NB4 (cell line): ENCODE data around the gene DRAM1.
A peak's percentile ranks its signal among the peaks of the same experiment; 100 is the strongest.

ENCODE experiments used
- DNase-seq: peaks from one replicate; pipeline ENCODE4 v3.0.0; 2010; ENCODE audit warnings: low read depth
- H3K4me3 ChIP-seq: one replicate; pipeline ENCODE4 v1.5.1; 2011; ENCODE audit warnings: mild to moderate bottlenecking, low read depth, low read length, moderate library complexity
- MYC ChIP-seq: IDR thresholded peaks from 2 replicates; pipeline ENCODE4 v1.6.1; 2011; ENCODE audit warnings: low read depth, low read length
- POLR2A ChIP-seq: IDR thresholded peaks from 2 replicates; pipeline ENCODE4 v1.6.1; 2011; ENCODE audit warnings: mild to moderate bottlenecking; ENCODE audit not compliant: insufficient read length; ENCODE audit errors: extremely low read depth
- TF ChIP-seq, protein P1 (sequence below): IDR thresholded peaks from 2 replicates; pipeline ENCODE4 v1.6.1; 2011; ENCODE audit warnings: low read depth, low read length
- TF ChIP-seq, protein P2 (sequence below): IDR thresholded peaks from one replicate; pipeline ENCODE4 v1.5.1; 2012; ENCODE audit warnings: low read depth, low read length

DRAM1 gene, protein sequence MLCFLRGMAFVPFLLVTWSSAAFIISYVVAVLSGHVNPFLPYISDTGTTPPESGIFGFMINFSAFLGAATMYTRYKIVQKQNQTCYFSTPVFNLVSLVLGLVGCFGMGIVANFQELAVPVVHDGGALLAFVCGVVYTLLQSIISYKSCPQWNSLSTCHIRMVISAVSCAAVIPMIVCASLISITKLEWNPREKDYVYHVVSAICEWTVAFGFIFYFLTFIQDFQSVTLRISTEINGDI

DNA sequence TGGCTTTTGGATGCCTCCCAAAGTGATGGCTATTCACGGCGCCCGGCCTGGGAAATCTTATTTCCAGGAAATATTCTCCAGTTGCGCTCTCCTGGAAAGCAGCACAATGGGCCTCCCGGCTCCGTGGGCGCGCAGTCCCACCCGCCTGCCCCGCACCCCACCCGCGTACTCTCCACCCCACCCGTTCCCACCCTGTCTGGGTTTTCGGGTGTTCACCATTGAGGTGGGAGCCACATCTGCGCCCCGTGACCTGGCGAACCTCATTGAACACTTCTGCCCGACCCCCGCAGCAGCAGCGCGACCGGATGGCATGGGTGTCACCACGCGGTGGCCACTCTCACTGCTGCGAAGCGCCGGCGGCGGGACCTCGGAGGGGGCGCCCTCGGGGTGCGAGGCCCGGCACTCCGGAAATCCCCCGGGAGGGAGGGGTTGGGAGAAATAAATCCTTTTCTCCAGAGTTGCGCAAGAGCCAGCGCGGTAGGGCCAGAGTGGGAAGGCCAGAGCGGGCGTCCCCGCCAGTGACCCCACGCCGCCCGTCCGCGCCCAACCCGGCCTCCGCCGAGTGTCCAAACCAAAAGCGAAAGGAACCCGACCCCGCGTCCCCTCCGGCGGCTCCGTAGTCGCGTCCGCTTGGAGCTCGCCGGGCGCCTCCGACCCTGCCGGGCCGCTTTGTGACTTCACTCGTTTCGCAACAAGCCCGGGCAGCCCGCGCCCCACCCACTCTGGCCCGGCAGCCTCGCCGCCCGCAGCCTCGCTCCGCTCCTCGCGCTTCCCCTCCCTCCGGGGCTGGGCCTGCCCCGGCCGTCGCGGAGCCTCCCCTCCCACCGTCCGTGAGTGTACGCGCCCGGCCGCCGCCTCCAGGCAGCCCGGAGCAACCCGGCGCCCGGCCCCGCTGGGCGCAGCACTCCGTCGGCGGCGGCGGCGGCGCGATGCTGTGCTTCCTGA, at the start of gene DRAM1:
TSS of gene DRAM1 (plus strand) at position 720 of the 945 bp plus-strand sequence. CDS start at position 930, 210 bp downstream.
- peak within 1 kb of the TSS; percentile 63 for H3K4me3 ChIP-seq
- TF ChIP-seq, protein P1, sequence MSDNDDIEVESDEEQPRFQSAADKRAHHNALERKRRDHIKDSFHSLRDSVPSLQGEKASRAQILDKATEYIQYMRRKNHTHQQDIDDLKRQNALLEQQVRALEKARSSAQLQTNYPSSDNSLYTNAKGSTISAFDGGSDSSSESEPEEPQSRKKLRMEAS = peak; percentile 86
- TF ChIP-seq, protein P2, sequence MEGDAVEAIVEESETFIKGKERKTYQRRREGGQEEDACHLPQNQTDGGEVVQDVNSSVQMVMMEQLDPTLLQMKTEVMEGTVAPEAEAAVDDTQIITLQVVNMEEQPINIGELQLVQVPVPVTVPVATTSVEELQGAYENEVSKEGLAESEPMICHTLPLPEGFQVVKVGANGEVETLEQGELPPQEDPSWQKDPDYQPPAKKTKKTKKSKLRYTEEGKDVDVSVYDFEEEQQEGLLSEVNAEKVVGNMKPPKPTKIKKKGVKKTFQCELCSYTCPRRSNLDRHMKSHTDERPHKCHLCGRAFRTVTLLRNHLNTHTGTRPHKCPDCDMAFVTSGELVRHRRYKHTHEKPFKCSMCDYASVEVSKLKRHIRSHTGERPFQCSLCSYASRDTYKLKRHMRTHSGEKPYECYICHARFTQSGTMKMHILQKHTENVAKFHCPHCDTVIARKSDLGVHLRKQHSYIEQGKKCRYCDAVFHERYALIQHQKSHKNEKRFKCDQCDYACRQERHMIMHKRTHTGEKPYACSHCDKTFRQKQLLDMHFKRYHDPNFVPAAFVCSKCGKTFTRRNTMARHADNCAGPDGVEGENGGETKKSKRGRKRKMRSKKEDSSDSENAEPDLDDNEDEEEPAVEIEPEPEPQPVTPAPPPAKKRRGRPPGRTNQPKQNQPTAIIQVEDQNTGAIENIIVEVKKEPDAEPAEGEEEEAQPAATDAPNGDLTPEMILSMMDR = peak; percentile 6
- TF ChIP-seq POLR2A = peak; percentile 61
- TF ChIP-seq MYC = peak; percentile 83
- peak; percentile 97 for DNase-seq

DNA sequence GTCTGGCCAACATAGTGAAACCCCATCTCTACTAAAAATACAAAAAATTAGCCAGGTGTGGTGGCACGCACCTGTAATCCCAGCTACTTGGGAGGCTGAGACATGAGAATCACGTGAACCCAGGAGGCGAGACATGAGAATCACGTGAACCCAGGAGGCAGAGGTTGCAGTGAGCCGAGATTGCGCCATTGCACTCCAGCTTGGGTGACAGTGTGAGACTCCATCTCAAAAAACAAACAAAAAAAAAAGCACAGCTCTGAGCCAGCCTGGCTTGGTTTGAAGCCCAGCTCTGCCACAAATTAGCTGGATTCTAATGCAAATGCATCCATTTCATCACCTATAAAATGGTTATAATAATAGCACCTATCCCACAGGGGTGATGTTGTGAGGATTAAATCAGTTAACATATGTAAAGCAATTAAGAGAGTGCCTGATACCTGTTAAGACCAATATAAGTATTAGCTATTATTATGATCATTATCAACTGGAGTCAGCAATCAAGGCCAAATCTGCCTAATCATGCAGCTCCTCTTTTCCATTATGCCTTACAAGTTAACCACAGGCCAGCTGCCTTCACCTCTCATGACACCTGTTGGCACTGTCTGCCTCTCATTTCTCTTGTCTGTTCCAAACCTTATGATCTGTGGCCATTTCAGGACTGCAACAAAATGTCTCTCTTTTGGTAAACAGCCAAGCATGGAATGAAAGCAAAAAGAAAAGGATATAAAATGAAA, 48.8 kb upstream of the DRAM1 start:
- no peak for DNase-seq
- no peak overlapping the region for H3K4me3 ChIP-seq
- TF ChIP-seq, protein P1 = no peak
- TF ChIP-seq MYC (no peak), POLR2A (no peak)
- TF ChIP-seq, protein P2 = no peak

DNA sequence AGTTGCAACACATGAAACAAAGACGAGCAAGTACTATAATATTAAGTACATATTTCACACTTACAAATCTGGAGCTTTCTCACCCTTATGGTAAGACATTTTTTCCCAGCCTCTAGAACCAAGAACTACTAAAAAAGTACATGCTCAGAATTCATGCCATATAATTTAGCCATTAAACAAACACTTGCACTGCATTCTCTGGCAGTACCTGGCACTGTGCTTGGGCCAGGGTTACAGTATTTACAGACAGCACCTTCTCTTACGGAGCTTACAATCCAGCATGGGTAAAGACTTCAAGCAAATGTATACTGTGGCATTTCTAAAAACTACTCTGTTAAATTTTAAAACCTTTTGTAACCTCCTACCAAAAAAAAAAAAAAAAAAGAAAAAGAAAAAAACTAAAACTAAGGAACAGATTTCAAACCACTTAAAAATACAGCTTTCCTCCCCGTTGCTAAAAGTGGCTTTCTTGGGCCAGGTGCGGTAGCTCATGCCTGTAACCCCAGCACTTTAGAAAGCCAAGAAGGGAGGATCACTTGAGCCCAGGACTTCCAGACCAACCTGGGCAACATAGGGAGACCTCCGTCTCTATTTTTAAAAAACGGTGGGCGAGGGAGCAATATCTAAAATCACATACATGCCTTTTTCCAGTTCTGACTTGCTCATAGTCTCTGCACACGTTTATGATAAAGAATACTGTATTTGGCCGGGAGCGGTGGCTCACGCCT, 47.6 kb upstream of the DRAM1 start:
- H3K4me3 ChIP-seq = peak overlapping the region; percentile 84
- TF ChIP-seq, protein P1 = no peak
- TF ChIP-seq, protein P2 = no peak
- TF ChIP-seq POLR2A (no peak), MYC (no peak)
- DNase-seq = peak; percentile 21

DNA sequence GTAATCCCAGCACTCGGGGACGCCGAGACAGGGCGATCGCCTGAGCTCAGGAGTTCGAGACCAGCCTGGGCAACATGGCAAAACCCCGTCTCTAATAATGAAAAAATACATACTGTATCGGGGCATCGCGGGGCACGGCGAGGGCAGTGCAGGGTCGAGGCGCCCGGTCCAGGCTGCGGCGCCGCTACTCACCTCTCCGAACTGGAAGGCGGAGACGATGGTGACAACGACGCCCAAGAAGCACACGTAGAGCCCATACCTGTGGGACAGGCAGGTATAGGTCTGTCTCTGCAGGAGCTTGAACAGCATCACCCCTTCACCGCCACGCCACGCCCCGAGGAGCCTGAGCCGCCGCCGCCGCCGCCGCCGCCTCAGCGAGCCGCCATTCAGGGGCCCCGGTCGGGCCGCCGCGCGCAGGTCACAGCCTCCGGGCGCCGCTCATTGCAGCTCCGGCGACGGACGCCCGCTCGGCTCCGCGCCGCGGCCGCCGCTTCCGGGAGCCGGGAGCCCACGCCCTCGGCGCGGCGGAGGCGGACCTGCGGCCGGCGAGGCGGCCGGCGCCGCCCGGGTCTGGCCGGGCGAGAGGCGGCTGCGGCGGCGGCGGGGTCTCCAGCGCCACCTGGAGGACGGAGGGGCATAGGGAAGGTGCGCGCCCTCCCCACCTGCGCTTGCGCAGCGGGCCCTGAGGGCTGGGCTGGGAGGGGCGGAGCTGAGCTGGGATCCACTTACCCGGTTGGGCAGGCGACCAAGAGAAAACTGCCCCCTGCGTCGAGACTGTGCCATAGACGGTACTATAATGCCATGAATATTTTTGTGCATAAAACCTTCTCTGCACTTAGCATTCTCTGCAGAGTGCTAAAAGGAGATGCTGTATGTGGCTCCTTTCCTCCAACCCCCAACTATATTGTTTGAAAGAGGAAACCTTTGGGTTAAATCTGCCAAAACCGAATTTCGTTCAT, 46.7 kb upstream of the DRAM1 start, which contains the start of gene GNPTAB:
TSS of gene GNPTAB (minus strand) at position 593 of the 959 bp plus-strand sequence. CDS start at position 309, 284 bp downstream.
- DNase-seq = peak; percentile 97
- TF ChIP-seq, protein P2 = peak; percentile 42
- TF ChIP-seq, protein P1 = peak; percentile 13; the same call in 1 of the 2 replicates
- TF ChIP-seq MYC (no peak), POLR2A (peak; percentile 51)
- H3K4me3 ChIP-seq = peak within 1 kb of the TSS; percentile 84
